Lung microvascular endothelial cell (primary cell): ENCODE results near the gene NEK9. TPM values are rescaled to one million over a fixed set of nuclear protein-coding genes. Genes with fewer than 3 reads are reported as not detected.
"Not testable (repeated sequence)": the region's sequence is repeated elsewhere in the genome, so short reads cannot be mapped to it uniquely, and the experiment has no call there.

ENCODE experiments used
- DNase-seq, 2 donors: peaks; one replicate each; pipeline versions ENCODE4 v3.0.0 to v3.0.0-alpha.2; 2010; ENCODE audit warnings: low read depth in 2 of 2
- total RNA-seq: library from RNA; depleted of rRNA; stranded (reverse); fragments of >200 nt; gene quantifications from 2 replicates; pipeline ENCODE4 v1.2.1, GENCODE V29; 2014

Gene NEK9
- total RNA-seq, result 18.1 and 32.7 TPM in 2 replicates

GRCh38 chr14:75126679-75127473, at the start of gene NEK9:
Gene NEK9 (minus strand): TSS chr14:75127048. CDS start chr14:75126921, 127 bp downstream.
- DNase-seq, result peak; percentile 79 to 83

- peak; percentile 91 to 95 for DNase-seq
Observed at GRCh38 chr14:75176142-75176820, 49.4 kb upstream of the NEK9 start, which contains the start of gene TMED10. Gene TMED10 (minus strand): TSS chr14:75176612. CDS start chr14:75176579, 33 bp downstream.

GRCh38 chr14:75175677-75176141, 48.9 kb upstream of the NEK9 start:
- no peak for DNase-seq

DNA sequence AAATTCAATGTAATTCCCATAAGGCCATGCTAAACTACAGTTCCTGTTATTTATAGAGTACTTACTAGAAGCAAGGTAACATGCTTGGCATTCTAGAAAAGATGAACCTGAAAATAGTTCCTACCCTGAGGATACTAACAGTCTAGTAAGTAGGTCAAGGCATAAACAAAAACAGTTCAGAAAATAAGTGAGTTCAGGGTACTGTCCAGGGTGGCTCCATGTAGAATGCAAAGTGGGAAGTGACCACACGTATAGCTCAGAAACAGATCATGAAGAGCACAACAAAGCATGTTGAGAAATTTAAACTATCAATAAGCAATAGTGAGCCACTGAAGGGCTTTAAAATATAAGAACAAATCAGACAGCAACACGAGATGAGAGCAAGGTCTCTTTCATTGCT, 47.2 kb upstream of the NEK9 start:
- DNase-seq, result no peak

- no peak for DNase-seq
Observed at GRCh38 chr14:75170772-75171171, 43.9 kb upstream of the NEK9 start.

- no peak for DNase-seq
Observed at GRCh38 chr14:75168586-75169335, 41.9 kb upstream of the NEK9 start.

GRCh38 chr14:75167325-75167724, 40.5 kb upstream of the NEK9 start:
- DNase-seq, result no peak

- no peak for DNase-seq
Observed at GRCh38 chr14:75165586-75166391, 38.9 kb upstream of the NEK9 start.

DNA sequence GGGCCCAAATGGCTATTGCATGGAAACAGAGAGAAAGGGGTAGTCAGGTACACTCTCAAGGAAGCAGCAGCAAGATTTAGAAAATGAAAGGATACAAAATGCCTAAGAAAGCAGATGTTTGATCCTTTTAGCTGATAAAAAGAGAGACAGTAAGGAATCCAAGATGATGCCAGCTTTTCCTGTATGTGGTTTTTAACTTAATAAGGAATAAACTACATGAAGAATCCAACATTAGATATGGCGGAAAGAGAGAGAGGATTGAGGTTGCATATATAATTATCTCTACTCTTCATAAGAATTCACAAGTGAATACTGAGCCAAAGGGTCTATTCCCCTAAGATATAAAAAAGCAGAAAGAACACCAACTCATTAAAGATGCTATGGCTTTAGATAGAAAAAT, 38.0 kb upstream of the NEK9 start:
- no peak for DNase-seq

DNA sequence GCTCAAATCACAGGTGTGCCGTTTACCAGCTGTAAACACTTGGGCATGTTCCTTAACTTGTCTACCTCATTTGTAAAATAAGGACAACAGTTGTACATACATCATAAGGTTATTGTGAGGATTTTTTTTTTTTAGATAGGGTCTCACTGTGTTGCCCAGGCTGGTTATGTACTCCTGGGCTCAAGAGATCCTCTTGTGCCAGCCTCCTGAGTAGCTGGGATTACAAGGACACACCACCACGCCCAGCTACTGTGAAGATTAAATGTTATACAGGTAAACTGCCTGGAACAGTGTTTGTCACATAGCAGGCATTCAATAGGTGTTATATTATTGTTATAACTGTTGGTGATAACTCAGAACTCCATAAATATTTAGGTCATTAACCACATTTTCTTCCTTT, 36.8 kb upstream of the NEK9 start:
- DNase-seq, result no peak

GRCh38 chr14:75162631-75163030, 35.8 kb upstream of the NEK9 start:
- no peak for DNase-seq

- DNase-seq, result no peak
Observed at GRCh38 chr14:75158843-75159614, 32.2 kb upstream of the NEK9 start.

GRCh38 chr14:75156901-75157300, 30.1 kb upstream of the NEK9 start:
- DNase-seq, result no peak

DNA sequence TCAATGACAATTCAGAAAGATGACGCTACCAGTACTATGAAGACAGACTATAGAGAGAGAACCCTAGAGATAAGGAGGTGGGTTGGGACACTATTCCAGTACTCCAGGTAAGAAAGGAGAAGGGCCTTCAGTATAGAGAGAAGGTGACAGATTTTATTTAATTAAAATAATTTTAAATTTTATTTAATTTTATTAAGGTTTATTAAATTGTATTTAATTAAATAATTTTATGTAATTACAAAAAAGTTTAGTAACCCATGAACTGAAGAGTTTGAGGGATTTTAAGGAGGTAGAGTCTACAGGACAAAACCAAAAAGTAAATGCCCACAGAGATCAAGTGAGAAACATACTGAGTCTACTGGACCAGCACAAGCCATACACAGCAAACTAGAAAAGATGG, 29.3 kb upstream of the NEK9 start:
- no peak for DNase-seq

DNA sequence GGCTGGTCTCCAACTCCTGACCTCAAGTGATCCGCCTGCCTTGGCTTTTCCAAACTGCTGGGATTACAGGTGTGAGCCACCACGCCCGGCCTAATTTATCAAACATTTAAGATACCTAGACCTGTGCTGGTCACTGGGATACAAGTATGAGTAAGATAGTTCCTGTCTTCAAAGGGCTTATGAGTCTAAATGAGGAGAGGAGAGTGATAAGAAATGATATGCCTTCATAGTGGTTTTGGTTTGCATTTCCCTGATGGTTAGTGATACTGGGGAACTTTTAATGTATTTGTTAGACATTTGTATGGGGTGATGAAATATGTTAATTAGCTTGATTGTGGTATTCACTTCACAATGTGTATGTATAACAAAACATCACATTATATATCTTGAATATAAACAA, 28.3 kb upstream of the NEK9 start:
- DNase-seq, result no peak

GRCh38 chr14:75153295-75153694, 26.4 kb upstream of the NEK9 start:
- no peak for DNase-seq

GRCh38 chr14:75151851-75152250, 25.0 kb upstream of the NEK9 start:
- no peak for DNase-seq

- not testable (repeated sequence) for DNase-seq
Observed at GRCh38 chr14:75150637-75151036, 23.8 kb upstream of the NEK9 start.

DNA sequence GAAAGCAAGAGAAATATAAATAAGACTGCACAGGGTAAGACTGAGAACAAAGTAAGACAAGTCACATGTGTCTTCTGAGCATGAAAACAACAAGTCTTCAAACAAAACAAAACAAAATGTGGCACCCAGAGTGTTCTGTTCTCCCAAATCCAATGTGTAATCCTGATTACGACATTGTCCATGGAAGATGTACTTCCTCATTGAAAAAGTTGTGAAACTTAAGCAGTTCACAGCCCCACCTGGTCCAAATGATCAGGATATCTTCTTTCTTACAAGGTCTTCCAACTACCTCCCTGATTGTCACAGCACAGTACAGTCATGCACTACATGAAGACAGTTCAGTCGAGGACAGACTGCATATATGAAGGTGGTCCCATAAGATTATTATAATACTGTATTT, 23.3 kb upstream of the NEK9 start:
- DNase-seq, result no peak

GRCh38 chr14:75147423-75148071, 20.7 kb upstream of the NEK9 start:
- peak; percentile 80 for DNase-seq
